GM18873 (cell line): Measurements from ENCODE around the gene CERS4.
"Not testable (repeated sequence)": the region's sequence is repeated elsewhere in the genome, so short reads cannot be mapped to it uniquely, and the experiment has no call there.

Experiments used
- ATAC-seq: cut with Tn5 transposase; IDR thresholded peaks from one replicate; pipeline ENCODE4 v1.9.1; 2021; ENCODE audit warnings: mild to moderate bottlenecking, moderate library complexity, moderate number of reproducible peaks; ENCODE audit not compliant: unreplicated experiment, low FRiP score

The CERS4 gene

DNA sequence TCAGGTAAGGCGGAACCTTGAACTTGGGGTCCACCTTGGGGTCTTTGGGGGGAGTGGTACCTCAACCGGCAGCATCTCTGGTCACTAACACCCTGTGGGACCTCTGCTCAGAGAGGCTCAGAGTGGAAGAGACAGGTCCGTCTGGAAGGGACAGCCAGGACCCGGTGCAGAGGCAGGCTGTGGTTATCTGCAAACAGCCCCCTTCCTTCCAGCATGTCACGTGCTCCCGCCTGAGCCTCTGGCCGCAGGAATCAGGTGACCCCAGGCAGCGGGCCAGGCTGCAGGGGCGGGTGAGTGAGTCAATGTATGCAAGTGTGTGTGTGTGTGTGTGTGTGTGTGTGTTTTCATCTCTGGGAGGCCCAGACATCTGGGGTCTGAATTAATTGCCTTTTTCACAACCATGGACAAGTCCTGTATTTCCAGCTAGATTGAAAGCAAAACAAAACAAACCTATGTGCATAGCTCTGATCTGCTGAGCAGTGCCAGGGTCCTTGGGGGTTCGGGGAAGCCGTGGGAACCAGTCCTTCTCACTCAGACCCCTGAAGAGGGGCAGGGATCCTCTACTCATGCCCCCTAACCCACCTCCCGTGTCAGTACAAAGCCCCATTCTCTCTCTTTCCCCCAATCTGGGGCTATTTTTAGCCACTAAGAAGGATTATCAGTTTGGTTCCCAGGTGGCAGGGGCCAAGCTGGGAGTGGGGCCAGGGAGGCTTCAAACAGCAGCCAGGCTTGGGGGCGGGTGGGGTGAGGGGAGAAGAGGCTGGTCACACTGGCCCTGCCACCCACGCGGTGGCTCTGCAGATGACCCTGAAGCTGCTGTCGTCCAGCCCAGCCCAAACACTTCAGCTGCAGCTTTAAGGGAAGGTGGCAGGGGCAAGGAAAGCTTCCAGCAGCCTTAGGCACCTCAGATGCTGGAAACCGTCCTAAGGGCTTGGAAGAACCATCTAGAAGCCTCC is 31.4 kb downstream of the CERS4 start:
- ATAC-seq, result no peak

DNA sequence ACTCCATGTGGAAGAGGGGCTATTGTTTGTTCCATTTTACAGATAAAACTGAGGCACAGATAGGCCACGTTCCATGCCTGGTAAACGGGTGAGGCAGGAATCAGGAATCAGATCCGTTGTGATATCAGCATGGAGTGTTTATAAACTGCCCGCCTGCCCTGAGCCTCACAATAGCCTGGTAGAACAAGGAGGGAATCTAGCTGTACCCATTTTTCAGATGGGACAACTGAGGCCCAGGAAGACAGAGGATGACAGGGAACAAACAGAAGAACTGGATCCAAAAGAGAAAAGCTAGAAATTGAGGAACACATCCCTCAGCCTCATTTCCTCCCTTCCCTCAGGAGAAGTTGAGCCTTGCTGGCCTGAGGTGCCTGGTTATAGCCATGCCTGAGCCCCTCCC is 32.5 kb downstream of the CERS4 start:
- ATAC-seq, result no peak

GRCh38 chr19:8242211-8242821 is 33.1 kb downstream of the CERS4 start:
- ATAC-seq, result no peak

- no peak for ATAC-seq
Observed at GRCh38 chr19:8243146-8243545, 34.0 kb downstream of the CERS4 start.

DNA sequence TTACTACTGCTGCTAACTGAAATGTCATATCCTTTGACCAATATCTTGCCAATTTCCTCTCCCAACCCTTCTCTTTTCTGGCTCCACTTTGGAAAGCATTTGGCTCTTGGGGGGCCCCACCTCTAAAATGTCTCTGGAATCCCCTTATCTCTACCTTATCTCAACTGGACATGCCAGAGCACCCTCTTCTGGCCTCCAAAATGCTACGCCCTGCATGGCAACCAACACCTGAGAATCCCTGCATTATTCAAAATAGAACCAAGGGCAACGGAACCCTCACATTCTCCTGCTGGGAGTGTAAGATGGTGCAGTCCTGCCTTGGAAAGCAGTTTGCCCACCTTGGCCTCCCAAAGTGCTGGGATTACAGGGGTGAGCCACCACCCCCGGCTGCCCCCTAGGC is 35.3 kb downstream of the CERS4 start:
- ATAC-seq, result no peak

GRCh38 chr19:8245869-8246835 is 37.0 kb downstream of the CERS4 start:
- no peak for ATAC-seq

GRCh38 chr19:8247129-8247890 is 38.1 kb downstream of the CERS4 start:
- not testable (repeated sequence) for ATAC-seq

DNA sequence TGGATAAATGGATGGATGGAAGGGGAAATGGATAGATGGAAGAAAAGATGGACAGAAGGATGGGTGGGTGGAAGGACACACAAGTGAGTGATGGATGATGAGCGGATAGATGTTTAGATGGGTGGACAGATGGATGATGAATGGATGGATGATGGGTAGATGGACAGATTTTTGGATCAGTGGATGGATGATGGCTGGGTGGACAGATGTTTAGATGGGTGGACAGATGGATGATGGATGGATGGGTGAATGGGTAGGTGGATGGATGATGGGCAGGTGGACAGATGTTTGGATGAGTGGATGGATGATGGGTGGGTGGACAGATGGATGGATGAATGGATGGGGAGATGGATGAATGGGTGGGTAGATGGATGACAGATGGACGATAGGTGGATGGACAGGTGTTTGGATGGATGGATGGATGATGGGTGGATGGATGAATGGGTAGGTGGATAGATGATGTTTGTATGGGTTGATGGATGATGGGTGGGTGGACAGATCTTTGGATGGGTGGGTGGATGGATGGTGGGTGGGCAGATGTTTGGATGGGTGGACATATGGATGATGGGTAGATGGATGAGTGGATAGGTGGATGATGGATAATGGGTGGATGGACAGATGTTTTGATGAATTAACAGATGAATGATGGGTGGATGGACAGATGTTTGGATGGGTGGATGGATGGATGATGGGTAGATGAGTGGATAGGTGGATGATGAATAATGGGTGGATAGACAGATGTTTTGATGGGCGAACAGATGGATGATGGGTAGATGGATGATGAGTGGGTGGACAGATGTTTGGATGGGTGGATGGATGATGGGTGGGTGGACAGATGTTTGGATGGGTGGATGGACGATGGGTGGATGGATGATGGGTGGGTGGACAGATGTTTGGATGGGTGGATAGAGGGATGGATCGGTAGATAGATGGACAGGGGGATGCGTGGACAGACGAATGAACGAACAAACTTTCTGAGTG is 39.5 kb downstream of the CERS4 start:
- no peak for ATAC-seq

- ATAC-seq, result no peak
Observed at GRCh38 chr19:8250596-8250995, 41.4 kb downstream of the CERS4 start.

DNA sequence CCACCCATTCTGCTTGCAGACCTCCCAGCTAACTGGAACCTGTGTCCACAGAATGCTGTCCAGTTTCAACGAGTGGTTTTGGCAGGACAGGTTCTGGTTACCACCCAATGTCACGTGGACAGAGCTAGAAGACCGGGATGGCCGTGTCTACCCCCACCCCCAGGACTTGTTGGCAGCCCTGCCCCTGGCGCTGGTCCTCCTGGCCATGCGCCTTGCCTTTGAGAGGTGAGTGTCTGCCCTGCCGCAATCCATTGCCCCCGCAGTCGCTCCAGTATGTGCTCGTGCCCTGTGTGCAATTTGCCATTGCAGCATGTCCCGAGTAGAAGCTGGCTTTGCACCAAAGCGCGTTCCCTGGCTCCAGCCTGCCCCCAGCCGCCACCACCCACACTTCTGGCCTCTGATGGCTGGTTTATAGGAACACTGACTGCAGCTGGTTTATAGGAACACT is 41.9 kb downstream of the CERS4 start:
- ATAC-seq, result no peak

GRCh38 chr19:8252922-8253589 is 43.9 kb downstream of the CERS4 start:
- ATAC-seq, result no peak

- no peak for ATAC-seq
Observed at GRCh38 chr19:8253678-8254077, 44.5 kb downstream of the CERS4 start.

DNA sequence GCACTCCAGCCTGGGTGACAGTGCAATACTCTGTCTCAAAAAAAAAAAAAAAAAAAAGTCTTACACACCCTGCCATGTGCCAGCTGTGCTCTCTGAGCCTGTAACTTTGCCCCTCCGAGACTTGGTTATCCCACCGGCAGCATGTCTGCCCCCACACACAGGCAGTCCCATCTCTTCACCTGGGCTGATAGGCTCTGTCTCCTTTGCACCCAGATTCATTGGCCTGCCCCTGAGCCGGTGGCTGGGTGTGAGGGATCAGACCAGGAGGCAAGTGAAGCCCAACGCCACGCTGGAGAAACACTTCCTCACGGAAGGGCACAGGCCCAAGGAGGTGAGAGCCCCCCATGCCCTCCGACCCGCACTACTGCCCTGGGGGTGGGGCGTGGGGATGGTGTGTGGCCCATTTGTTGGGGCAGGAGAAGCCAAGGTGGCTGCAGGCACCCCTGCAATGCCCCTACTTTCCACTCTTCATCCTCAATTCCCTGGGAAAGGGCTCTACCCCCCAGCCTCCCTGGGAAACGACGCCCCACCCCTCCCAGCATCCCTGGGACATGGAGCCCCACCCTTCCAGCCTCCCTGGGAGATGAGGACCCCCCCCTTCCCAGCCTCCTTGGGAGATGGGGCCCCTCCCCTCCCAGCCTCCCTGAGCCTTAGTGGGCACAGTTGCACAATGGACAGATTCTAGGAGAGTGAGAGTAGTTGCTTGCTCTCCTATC is 45.3 kb downstream of the CERS4 start:
- ATAC-seq, result no peak

DNA sequence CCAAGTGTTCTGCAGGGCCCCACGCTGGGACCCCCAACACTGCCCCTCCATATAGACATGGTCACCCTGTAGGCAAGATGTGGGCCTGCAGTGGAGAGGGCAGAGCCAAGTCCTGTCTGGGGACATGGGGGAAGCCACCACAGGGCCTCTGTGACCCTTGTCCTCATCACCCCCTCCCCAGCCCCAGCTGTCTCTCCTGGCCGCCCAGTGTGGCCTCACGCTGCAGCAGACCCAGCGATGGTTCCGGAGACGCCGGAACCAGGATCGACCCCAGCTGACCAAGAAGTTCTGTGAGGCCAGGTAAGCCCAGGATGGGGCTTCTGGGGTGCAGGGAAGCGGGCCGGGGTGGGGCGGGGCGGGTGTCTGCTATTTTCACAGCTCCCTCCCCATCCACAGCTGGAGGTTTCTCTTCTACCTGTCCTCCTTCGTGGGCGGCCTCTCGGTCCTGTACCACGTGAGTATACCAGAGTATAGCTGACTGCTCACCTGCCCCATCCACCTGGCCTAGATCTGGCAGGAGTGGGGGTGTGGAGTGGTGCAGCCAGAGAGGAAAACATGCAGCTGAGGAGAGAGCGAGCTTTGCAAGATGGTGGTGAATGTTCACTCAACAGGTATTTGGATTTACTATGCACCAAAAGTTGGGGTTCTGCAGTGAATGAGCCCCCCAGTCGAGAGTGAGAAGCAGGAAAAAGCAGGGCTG is 46.4 kb downstream of the CERS4 start:
- ATAC-seq, result no peak

- ATAC-seq, result no peak
Observed at GRCh38 chr19:8256276-8257051, 47.3 kb downstream of the CERS4 start.

GRCh38 chr19:8257052-8257443 is 47.9 kb downstream of the CERS4 start:
- no peak for ATAC-seq
